ENCODE measurements around the gene SPECC1.
"Not testable (repeated sequence)": the region's sequence is repeated elsewhere in the genome, so short reads cannot be mapped to it uniquely, and the experiment has no call there.

The SPECC1 gene

DNA sequence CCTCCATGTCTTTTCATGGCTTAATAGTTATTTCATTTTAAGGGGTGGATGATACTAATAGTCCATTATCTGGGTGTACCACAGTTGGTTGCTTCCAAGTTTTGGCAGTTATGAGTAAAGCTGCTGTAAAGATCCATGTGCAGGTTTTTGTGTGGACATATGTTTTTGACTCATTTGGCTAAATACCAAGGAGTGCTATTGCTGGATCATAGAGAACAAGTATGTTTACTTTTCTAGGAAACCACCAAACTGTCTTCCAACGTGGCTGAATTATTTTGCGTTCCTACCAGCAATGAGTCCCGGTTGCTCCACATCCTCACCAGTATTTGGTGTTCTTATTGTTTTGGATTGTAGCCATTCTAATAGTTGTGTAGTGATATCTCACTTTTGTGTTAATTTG lies 181.9 kb downstream of the SPECC1 start:
- Histone ChIP-seq H2BK5ac (ENCODE audit: low read depth, low read length, poor library complexity) (no peak overlapping the region), H3K14ac (ENCODE audit: low read length) (no peak overlapping the region), H3K79me1 (ENCODE audit: low read length) (no peaks in the 10 kb centered on the region), H3K4me3 (ENCODE audit: low read depth, low read length) (no peak overlapping the region), H3K9me3 (ENCODE audit: insufficient read depth, low read depth, low read length) (no peaks in the 10 kb centered on the region), H2BK12ac (ENCODE audit: low read length) (no peak overlapping the region), H4K12ac (ENCODE audit: low read depth, low read length) (no peak overlapping the region), H3K4ac (ENCODE audit: low read depth, low read length) (peak overlapping the region; percentile 92), H3K27ac (ENCODE audit: low read depth, low read length) (no peak overlapping the region), H3K4me1 (ENCODE audit: control insufficient read depth in 1 of 2, insufficient read depth in 2 of 2, low read length in 2 of 2) (peaks cover 11 to 16% of the 10 kb centered on the region in 2 experiments), H3K23ac (ENCODE audit: low read length) (no peak overlapping the region), H3K18ac (ENCODE audit: low read length) (no peak overlapping the region), H3K4me2 (ENCODE audit: low read length) (no peak overlapping the region), H4K91ac (ENCODE audit: low read depth, low read length) (no peak overlapping the region), H2AK5ac (ENCODE audit: low read length) (no peak overlapping the region), H3K27me3 (ENCODE audit: insufficient read depth, low read length) (no peaks in the 10 kb centered on the region), H2BK120ac (ENCODE audit: insufficient read depth, low read length, poor library complexity) (no peak overlapping the region), H4K8ac (ENCODE audit: low read depth, low read length) (no peak overlapping the region), H3K36me3 (ENCODE audit: control insufficient read depth in 1 of 2, insufficient read depth in 2 of 2, low read length in 2 of 2) (peaks cover 1 to 3% of the 10 kb centered on the region in 2 experiments), H3K9ac (ENCODE audit: low read length) (no peak overlapping the region), H2AFZ (ENCODE audit: insufficient read depth, low read length, poor library complexity) (no peak overlapping the region), H3K79me2 (ENCODE audit: control insufficient read depth, insufficient read depth, low read length, poor library complexity) (peaks cover 9% of the 10 kb centered on the region)
- DNase-seq = peak in 1 of 2 donors; percentile 8
- WGBS (ENCODE audit: extremely low coverage, insufficient coverage, insufficient read length) = no CpG with 5 or more reads among the region's 3 CpGs

GRCh38 chr17:20196286-20196685 lies 187.1 kb downstream of the SPECC1 start:
- H2BK12ac ChIP-seq (ENCODE audit: low read length); H4K8ac ChIP-seq (ENCODE audit: low read depth, low read length); H3K4me1 ChIP-seq (ENCODE audit: control insufficient read depth in 1 of 2, insufficient read depth in 2 of 2, low read length in 2 of 2); H3K27ac ChIP-seq (ENCODE audit: low read depth, low read length); H3K36me3 ChIP-seq (ENCODE audit: control insufficient read depth in 1 of 2, insufficient read depth in 2 of 2, low read length in 2 of 2); H3K27me3 ChIP-seq (ENCODE audit: insufficient read depth, low read length); H4K91ac ChIP-seq (ENCODE audit: low read depth, low read length); H3K23ac ChIP-seq (ENCODE audit: low read length); H2AFZ ChIP-seq (ENCODE audit: insufficient read depth, low read length, poor library complexity); H3K9ac ChIP-seq (ENCODE audit: low read length); H3K14ac ChIP-seq (ENCODE audit: low read length); H2BK120ac ChIP-seq (ENCODE audit: insufficient read depth, low read length, poor library complexity); H4K12ac ChIP-seq (ENCODE audit: low read depth, low read length); H3K79me1 ChIP-seq (ENCODE audit: low read length); H3K4me3 ChIP-seq (ENCODE audit: low read depth, low read length); H3K4ac ChIP-seq (ENCODE audit: low read depth, low read length); H3K4me2 ChIP-seq (ENCODE audit: low read length); H3K18ac ChIP-seq (ENCODE audit: low read length); H2AK5ac ChIP-seq (ENCODE audit: low read length); H2BK5ac ChIP-seq (ENCODE audit: low read depth, low read length, poor library complexity); H3K9me3 ChIP-seq (ENCODE audit: insufficient read depth, low read depth, low read length): not testable (repeated sequence)
- no CpG with 5 or more reads among the region's 3 CpGs for WGBS (ENCODE audit: extremely low coverage, insufficient coverage, insufficient read length)
- H3K79me2 ChIP-seq (ENCODE audit: control insufficient read depth, insufficient read depth, low read length, poor library complexity) = peaks cover 10% of the 10 kb centered on the region
- DNase-seq = peak; percentile 89 to 99

GRCh38 chr17:20197272-20197926 lies 188.2 kb downstream of the SPECC1 start:
- Histone ChIP-seq H3K79me1 (ENCODE audit: low read length) (no peaks in the 10 kb centered on the region), H4K8ac (ENCODE audit: low read depth, low read length) (no peak overlapping the region), H4K12ac (ENCODE audit: low read depth, low read length) (no peak overlapping the region)

DNA sequence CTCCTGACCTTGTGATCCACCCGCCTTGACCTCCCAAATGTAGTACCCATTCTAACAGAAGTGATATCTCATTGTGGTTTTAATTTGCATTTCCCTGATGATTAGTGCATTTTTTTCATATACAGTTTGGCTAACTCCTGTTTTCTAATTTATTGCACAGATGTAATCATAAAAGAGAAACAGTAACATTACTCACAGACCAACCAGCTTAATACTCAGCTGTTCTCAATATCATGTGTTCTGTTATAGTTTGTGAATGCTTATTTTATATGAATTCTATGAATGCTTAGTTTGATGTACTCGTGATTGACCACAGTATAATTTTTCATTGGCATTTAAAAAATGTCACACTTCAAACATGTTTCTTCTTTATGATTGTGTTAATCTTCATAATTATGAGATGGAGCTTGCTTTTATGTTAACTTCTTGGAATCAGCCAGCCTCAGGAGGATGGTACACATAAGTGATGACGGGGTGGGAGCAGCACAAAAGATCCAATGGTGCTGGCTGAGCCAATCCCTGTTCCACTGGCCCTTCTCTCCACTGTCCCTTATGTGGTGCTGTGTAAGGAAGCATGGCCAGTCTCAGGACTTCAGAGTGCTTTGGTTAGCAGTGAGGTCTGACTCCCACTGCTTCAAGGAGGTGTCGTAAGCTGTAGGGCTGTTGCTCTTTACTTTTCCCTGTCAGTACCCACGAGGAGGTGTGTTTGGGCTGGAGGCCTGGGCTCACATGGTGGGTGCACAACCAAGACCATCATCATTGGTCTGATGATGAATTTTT lies 191.0 kb downstream of the SPECC1 start:
- Histone ChIP-seq H4K8ac (ENCODE audit: low read depth, low read length) (no peak overlapping the region), H3K79me2 (ENCODE audit: control insufficient read depth, insufficient read depth, low read length, poor library complexity) (peaks cover 12% of the 10 kb centered on the region), H3K27ac (ENCODE audit: low read depth, low read length) (no peak overlapping the region), H3K14ac (ENCODE audit: low read length) (no peak overlapping the region), H3K9ac (ENCODE audit: low read length) (no peak overlapping the region), H3K79me1 (ENCODE audit: low read length) (no peaks in the 10 kb centered on the region), H4K12ac (ENCODE audit: low read depth, low read length) (no peak overlapping the region), H3K18ac (ENCODE audit: low read length) (no peak overlapping the region), H2BK120ac (ENCODE audit: insufficient read depth, low read length, poor library complexity) (no peak overlapping the region), H4K91ac (ENCODE audit: low read depth, low read length) (no peak overlapping the region), H2BK12ac (ENCODE audit: low read length) (no peak overlapping the region), H3K23ac (ENCODE audit: low read length) (no peak overlapping the region), H2BK5ac (ENCODE audit: low read depth, low read length, poor library complexity) (no peak overlapping the region), H2AFZ (ENCODE audit: insufficient read depth, low read length, poor library complexity) (no peak overlapping the region), H3K4ac (ENCODE audit: low read depth, low read length) (peak overlapping the region; percentile 23), H3K9me3 (ENCODE audit: insufficient read depth, low read depth, low read length) (no peaks in the 10 kb centered on the region), H3K27me3 (ENCODE audit: insufficient read depth, low read length) (no peaks in the 10 kb centered on the region), H2AK5ac (ENCODE audit: low read length) (no peak overlapping the region), H3K36me3 (ENCODE audit: control insufficient read depth in 1 of 2, insufficient read depth in 2 of 2, low read length in 2 of 2) (peaks cover 9% of the 10 kb centered on the region in 2 experiments), H3K4me1 (ENCODE audit: control insufficient read depth in 1 of 2, insufficient read depth in 2 of 2, low read length in 2 of 2) (peaks cover 0 to 6% of the 10 kb centered on the region in 2 experiments), H3K4me2 (ENCODE audit: low read length) (no peak overlapping the region), H3K4me3 (ENCODE audit: low read depth, low read length) (no peak overlapping the region)
- WGBS (ENCODE audit: extremely low coverage, insufficient coverage, insufficient read length) = no CpG with 5 or more reads among the region's 5 CpGs
- no peak for DNase-seq

More at GRCh38 chr17:20197272-20197926, 188.2 kb downstream of the SPECC1 start:
- Histone ChIP-seq H3K4me2 (ENCODE audit: low read length) (no peak overlapping the region), H3K4me3 (ENCODE audit: low read depth, low read length) (no peak overlapping the region), H2AFZ (ENCODE audit: insufficient read depth, low read length, poor library complexity) (no peak overlapping the region), H3K14ac (ENCODE audit: low read length) (no peak overlapping the region), H2BK120ac (ENCODE audit: insufficient read depth, low read length, poor library complexity) (no peak overlapping the region), H3K18ac (ENCODE audit: low read length) (no peak overlapping the region), H3K27ac (ENCODE audit: low read depth, low read length) (no peak overlapping the region), H2BK5ac (ENCODE audit: low read depth, low read length, poor library complexity) (no peak overlapping the region), H3K4ac (ENCODE audit: low read depth, low read length) (peak overlapping the region; percentile 55), H3K36me3 (ENCODE audit: control insufficient read depth in 1 of 2, insufficient read depth in 2 of 2, low read length in 2 of 2) (peaks cover 1 to 5% of the 10 kb centered on the region in 2 experiments), H2BK12ac (ENCODE audit: low read length) (no peak overlapping the region), H3K27me3 (ENCODE audit: insufficient read depth, low read length) (no peaks in the 10 kb centered on the region), H3K9ac (ENCODE audit: low read length) (no peak overlapping the region), H2AK5ac (ENCODE audit: low read length) (no peak overlapping the region), H3K23ac (ENCODE audit: low read length) (no peak overlapping the region), H3K79me2 (ENCODE audit: control insufficient read depth, insufficient read depth, low read length, poor library complexity) (peaks cover 10% of the 10 kb centered on the region), H4K91ac (ENCODE audit: low read depth, low read length) (no peak overlapping the region), H3K9me3 (ENCODE audit: insufficient read depth, low read depth, low read length) (no peaks in the 10 kb centered on the region), H3K4me1 (ENCODE audit: control insufficient read depth in 1 of 2, insufficient read depth in 2 of 2, low read length in 2 of 2) (no peaks in the 10 kb centered on the region)
- WGBS (ENCODE audit: extremely low coverage, insufficient coverage, insufficient read length) = no CpG with 5 or more reads among the region's 5 CpGs
- DNase-seq = no peak

All from trophoblast cell (in vitro differentiated cells and primary cell).